GM21717 (cell line): ENCODE measurements around the gene BASP1.
A peak's percentile ranks its signal among the peaks of the same experiment; 100 is the strongest.

ENCODE experiments used
- ATAC-seq: cut with Tn5 transposase; IDR thresholded peaks from one replicate; pipeline ENCODE4 v1.9.1; 2021; ENCODE audit warnings: mild to moderate bottlenecking, moderate library complexity; ENCODE audit not compliant: unreplicated experiment

BASP1 gene

GRCh38 chr5:17217493-17218352 is at the start of gene BASP1:
BASP1 (plus strand) TSS chr5:17217631; CDS start chr5:17275217, 57,586 bp downstream.
- ATAC-seq: peak; percentile 30

- no peak for ATAC-seq
Observed at GRCh38 chr5:17169507-17169906, 47.9 kb upstream of the BASP1 start.

GRCh38 chr5:17172791-17173190 is 44.6 kb upstream of the BASP1 start:
- ATAC-seq: no peak

- no peak for ATAC-seq
Observed at GRCh38 chr5:17174965-17175364, 42.5 kb upstream of the BASP1 start.

- ATAC-seq: no peak
Observed at GRCh38 chr5:17177501-17178372, 39.7 kb upstream of the BASP1 start.

GRCh38 chr5:17178373-17178675 is 39.1 kb upstream of the BASP1 start:
- no peak for ATAC-seq

GRCh38 chr5:17180330-17180843 is 37.0 kb upstream of the BASP1 start:
- no peak for ATAC-seq

- no peak for ATAC-seq
Observed at GRCh38 chr5:17180864-17181723, 36.3 kb upstream of the BASP1 start.

- no peak for ATAC-seq
Observed at GRCh38 chr5:17182494-17182893, 34.9 kb upstream of the BASP1 start.

- no peak for ATAC-seq
Observed at GRCh38 chr5:17182981-17183380, 34.5 kb upstream of the BASP1 start.

GRCh38 chr5:17183831-17184230 is 33.6 kb upstream of the BASP1 start:
- ATAC-seq: no peak

- no peak for ATAC-seq
Observed at GRCh38 chr5:17184588-17184987, 32.8 kb upstream of the BASP1 start.

GRCh38 chr5:17185349-17185748 is 32.1 kb upstream of the BASP1 start:
- ATAC-seq: no peak

- ATAC-seq: no peak
Observed at GRCh38 chr5:17185773-17186172, 31.7 kb upstream of the BASP1 start.

- ATAC-seq: no peak
Observed at GRCh38 chr5:17186256-17186655, 31.2 kb upstream of the BASP1 start.

GRCh38 chr5:17187011-17187785 is 30.2 kb upstream of the BASP1 start:
- ATAC-seq: no peak

- no peak for ATAC-seq
Observed at GRCh38 chr5:17187786-17188170, 29.7 kb upstream of the BASP1 start.

GRCh38 chr5:17189381-17190036 is 27.9 kb upstream of the BASP1 start:
- ATAC-seq: peak; percentile 72

GRCh38 chr5:17190242-17190778 is 27.1 kb upstream of the BASP1 start:
- ATAC-seq: no peak
